Activated B cell treated with CpG ODN at 0.5 μM for 24 hours (primary cell): ENCODE measurements around the gene NOL3. TPM values are rescaled to one million over a fixed set of nuclear protein-coding genes. Genes with fewer than 3 reads are reported as not detected.

Source experiments
- ATAC-seq: fragments of 200-7000 bp; cut with Tn5 transposase; one replicate; pipeline ENCODE4 v1.10.0; 2021; ENCODE audit warnings: low read depth, mild to moderate bottlenecking, moderate library complexity
- CTCF ChIA-PET: fragments of 350-600 bp; sonication (Branson Sonifier 250); formaldehyde crosslinking; loops from one replicate; lab custom pipeline; 2021; ENCODE audit warnings: antibody characterized with exemption; lab: Charles Lee
- POLR2A ChIA-PET: fragments of 350-600 bp; sonication (Branson Sonifier 250); formaldehyde crosslinking; loops from one replicate; lab custom pipeline; 2021; ENCODE audit warnings: antibody characterized with exemption; lab: Charles Lee
- DNase-seq: peaks from one replicate; pipeline ENCODE4 v3.0.0; 2022
- H3K27ac Mint-ChIP-seq: one replicate; pipeline ENCODE4 v1.8.0; 2020; ENCODE audit warnings: mixed read lengths
- H3K27me3 Mint-ChIP-seq: one replicate; pipeline ENCODE4 v1.8.0; 2021; ENCODE audit warnings: mixed read lengths
- H3K36me3 Mint-ChIP-seq: one replicate; pipeline ENCODE4 v1.8.0; 2021; ENCODE audit warnings: low read depth, mixed read lengths
- H3K4me1 Mint-ChIP-seq: one replicate; pipeline ENCODE4 v1.8.0; 2021; ENCODE audit warnings: mixed read lengths
- H3K4me3 Mint-ChIP-seq: one replicate; pipeline ENCODE4 v1.8.0; 2020; ENCODE audit warnings: mild to moderate bottlenecking, mixed read lengths
- H3K9me3 Mint-ChIP-seq: one replicate; pipeline ENCODE4 v1.8.0; 2020; ENCODE audit warnings: mixed read lengths
- intact Hi-C: fragments of 100-400 bp; cut with micrococcal nuclease; formaldehyde crosslinking; loops from one replicate; pipeline ENCODE4 v1.15.1; 2024
- total RNA-seq: library from RNA; stranded (reverse); gene quantifications from 2 replicates; pipeline ENCODE4 v1.2.3, GENCODE V29; 2022
- TF ChIP-seq, protein P1 (sequence below): fragments of 200-600 bp; IDR thresholded peaks from one replicate; pipeline ENCODE4 v1.8.0; 2022; ENCODE audit warnings: antibody characterized with exemption, mild to moderate bottlenecking

NOL3 gene
- total RNA-seq, 1 donor from 2014 or later: 0.64 TPM

DNA sequence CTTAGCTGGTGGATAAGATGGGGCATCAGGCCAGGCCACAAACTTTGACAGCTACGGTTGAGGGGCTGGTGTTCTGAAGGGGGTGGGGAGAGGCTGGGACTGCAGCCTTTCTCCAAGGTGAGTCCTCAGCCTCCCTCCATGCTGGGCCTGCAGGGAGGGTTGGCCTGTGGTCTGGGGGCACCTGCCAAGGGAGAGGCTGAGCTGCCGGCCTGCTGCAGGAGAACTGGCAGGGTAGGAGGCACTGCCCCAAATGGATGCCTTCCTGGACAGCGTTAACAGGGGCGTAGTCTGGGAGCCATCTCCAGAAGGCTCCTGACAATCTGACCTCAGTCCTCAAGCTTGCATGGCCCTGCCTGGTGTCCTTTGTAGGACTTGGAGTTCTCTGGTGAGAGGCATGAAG lies 33.7 kb downstream of the NOL3 start:
- Mint-ChIP-seq H3K27me3 (no peaks in the 10 kb centered on the region), H3K4me3 (no peak overlapping the region), H3K9me3 (no peaks in the 10 kb centered on the region), H3K36me3 (peaks cover 41% of the 10 kb centered on the region), H3K27ac (no peak overlapping the region), H3K4me1 (no peaks in the 10 kb centered on the region)
- ATAC-seq (no peak), DNase-seq (no peak)
- ChIA-PET POLR2A (no interaction called here), CTCF (no interaction called here)
- TF ChIP-seq, protein P1, sequence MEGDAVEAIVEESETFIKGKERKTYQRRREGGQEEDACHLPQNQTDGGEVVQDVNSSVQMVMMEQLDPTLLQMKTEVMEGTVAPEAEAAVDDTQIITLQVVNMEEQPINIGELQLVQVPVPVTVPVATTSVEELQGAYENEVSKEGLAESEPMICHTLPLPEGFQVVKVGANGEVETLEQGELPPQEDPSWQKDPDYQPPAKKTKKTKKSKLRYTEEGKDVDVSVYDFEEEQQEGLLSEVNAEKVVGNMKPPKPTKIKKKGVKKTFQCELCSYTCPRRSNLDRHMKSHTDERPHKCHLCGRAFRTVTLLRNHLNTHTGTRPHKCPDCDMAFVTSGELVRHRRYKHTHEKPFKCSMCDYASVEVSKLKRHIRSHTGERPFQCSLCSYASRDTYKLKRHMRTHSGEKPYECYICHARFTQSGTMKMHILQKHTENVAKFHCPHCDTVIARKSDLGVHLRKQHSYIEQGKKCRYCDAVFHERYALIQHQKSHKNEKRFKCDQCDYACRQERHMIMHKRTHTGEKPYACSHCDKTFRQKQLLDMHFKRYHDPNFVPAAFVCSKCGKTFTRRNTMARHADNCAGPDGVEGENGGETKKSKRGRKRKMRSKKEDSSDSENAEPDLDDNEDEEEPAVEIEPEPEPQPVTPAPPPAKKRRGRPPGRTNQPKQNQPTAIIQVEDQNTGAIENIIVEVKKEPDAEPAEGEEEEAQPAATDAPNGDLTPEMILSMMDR: no peak
- intact Hi-C loops: no loop called here

DNA sequence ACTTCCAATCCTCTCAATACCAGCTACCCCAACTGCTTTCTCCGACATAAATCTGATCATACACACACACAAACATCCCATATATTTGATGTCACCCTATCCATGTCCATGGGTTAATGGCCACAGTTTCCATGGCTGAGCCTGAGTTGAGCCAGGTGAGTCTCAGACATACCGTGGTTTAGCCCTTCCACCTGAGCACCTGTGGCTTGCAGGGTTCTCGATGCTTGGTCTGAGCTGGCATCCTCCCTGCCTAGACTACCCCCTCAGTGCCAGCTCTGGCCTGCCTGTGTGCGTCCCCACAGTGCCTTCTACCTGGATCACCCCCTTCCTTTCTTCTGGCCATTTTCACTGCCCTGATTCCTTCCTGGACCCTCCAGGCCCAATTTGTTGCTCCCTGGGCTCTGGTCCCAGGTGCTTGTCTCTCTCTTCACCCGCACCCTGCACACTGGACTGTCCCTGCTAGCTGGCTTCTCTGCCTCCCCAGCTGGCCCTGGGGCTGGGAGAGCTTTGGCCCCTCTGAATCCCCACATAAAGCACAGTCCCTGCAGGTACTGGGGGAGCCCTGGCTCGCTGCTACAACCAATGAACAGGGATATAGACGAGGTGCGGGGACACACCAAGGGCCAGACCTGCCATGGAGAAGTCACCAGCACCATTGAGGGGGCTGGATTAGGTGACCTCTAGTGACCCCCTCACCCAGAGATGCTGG lies 35.9 kb downstream of the NOL3 start:
- H3K9me3 Mint-ChIP-seq: no peaks in the 10 kb centered on the region
- H3K27ac Mint-ChIP-seq: no peak overlapping the region
- no peak overlapping the region for H3K4me3 Mint-ChIP-seq
- ChIA-PET POLR2A (no interaction called here), CTCF (no interaction called here)
- TF ChIP-seq, protein P1: no peak
- intact Hi-C loops: no loop called here
- ATAC-seq (no peak), DNase-seq (no peak)
- H3K36me3 Mint-ChIP-seq: peaks cover 28% of the 10 kb centered on the region
- no peaks in the 10 kb centered on the region for H3K4me1 Mint-ChIP-seq
- H3K27me3 Mint-ChIP-seq: no peaks in the 10 kb centered on the region

DNA sequence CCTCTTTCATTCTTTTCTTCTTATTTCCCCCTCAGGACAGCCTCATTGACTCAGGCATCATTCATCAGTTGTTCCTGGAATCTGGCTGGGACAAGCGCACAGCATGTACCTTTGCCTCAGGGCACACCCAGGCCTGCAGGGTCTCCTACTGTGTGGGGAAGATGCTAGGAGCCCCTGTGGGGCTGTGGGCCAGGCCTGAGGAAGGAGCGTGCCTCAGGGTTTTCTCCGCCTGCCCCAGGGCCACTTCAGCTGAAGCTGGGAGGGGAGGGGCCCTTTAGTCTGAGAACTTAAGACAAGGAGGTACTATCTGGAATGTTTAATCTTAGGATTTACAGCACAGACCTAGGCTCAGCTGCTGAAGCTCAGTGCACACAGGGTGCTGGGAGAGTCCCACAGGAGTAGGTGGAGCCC lies 36.5 kb downstream of the NOL3 start:
- no peak overlapping the region for H3K27ac Mint-ChIP-seq
- ATAC-seq: no peak

DNA sequence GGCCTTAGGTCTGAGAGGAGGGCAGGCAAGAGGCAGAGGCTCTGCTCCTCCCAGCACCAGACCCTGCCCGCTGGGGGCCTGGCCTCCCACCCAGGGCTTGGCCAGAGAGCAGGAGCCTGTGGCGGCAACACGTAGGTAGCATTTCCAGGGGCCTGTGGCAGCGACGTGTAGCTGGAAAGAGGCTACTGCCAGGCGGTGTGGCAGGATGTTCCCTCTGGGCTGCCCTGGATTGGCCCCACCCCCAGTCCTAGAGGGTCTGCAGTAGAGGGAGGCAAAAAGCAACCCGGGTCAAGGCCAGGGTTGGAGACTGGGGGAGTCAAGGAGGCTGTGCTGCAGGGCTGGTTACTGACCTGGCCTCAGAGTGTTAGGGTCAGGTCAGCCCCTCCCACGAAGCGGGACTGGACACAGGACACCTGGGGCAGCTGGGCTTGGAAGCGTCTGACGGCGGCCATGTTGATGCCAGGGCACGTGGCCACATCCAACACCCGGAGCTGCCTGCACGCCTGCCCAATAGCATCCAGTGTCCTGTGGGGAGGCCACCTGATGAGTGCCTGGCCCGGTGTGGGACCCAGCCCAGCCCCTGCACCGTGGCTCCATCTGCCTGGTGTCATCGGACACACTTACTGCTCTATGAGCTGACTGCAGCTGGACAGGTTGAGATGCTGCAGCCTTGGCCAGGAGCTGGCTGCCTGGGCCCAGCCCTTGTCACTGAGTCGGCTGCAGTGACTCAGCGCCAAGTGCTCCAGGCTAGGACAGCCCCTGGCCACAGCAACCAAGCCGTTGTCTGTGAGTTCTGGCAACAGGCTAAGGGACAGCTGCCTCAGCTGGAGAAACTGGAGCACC lies 37.1 kb downstream of the NOL3 start:
- H3K27me3 Mint-ChIP-seq: no peaks in the 10 kb centered on the region
- no peaks in the 10 kb centered on the region for H3K9me3 Mint-ChIP-seq
- CTCF ChIA-PET: no interaction called here
- no peaks in the 10 kb centered on the region for H3K4me1 Mint-ChIP-seq
- ATAC-seq: no peak
- DNase-seq: no peak
- H3K36me3 Mint-ChIP-seq: peaks cover 18% of the 10 kb centered on the region
- no peak overlapping the region for H3K27ac Mint-ChIP-seq
- no peak overlapping the region for H3K4me3 Mint-ChIP-seq
- TF ChIP-seq, protein P1: no peak
- POLR2A ChIA-PET: interaction anchor here (1.4 kb wide), 1 partner anchor 19 kb away, joined by 4 read pairs; the partner anchor contains the start of gene TMEM208
- intact Hi-C loops: no loop called here

More for the DNA sequence above, 36.5 kb downstream of the NOL3 start:
- H3K9me3 Mint-ChIP-seq: no peaks in the 10 kb centered on the region
- TF ChIP-seq, protein P1: no peak
- H3K4me3 Mint-ChIP-seq: no peak overlapping the region
- ChIA-PET POLR2A (no interaction called here), CTCF (no interaction called here)
- DNase-seq: no peak
- H3K36me3 Mint-ChIP-seq: peaks cover 23% of the 10 kb centered on the region
- no peaks in the 10 kb centered on the region for H3K27me3 Mint-ChIP-seq
- intact Hi-C loops: no loop called here
- no peaks in the 10 kb centered on the region for H3K4me1 Mint-ChIP-seq
